Breast epithelium (tissue), 4 donors: Measurements from ENCODE around the gene A3GALT2. TPM values are rescaled to one million over a fixed set of nuclear protein-coding genes. Genes with fewer than 3 reads are reported as not detected.
A peak's percentile ranks its signal among the peaks of the same experiment; 100 is the strongest.

ENCODE experiments used
- DNase-seq, 2 donors: peaks; one replicate each; pipeline ENCODE4 v3.0.0-alpha.2; 2019; ENCODE audit warnings: low spot score in 2 of 2
- H3K27ac ChIP-seq, 2 donors: fragments of 200-600 bp; sonication (generic) in 1 of 2; one replicate each; pipeline ENCODE4 v1.5.1; 2016 to 2019; ENCODE audit warnings: mild to moderate bottlenecking in 1 of 2
- H3K27me3 ChIP-seq, 2 donors: fragments of 200-600 bp; sonication (generic) in 1 of 2; one replicate each; pipeline versions ENCODE4 v1.5.1 to v1.6.0; 2017 to 2019; ENCODE audit warnings: control low read depth in 1 of 2, mild to moderate bottlenecking in 1 of 2
- H3K36me3 ChIP-seq: fragments of 200-600 bp; one replicate; pipeline ENCODE4 v1.5.1; 2019
- H3K4me1 ChIP-seq, 2 donors: fragments of 200-600 bp; sonication (generic); one replicate each; pipeline ENCODE4 v1.5.1; 2016 to 2019; ENCODE audit warnings: control low read depth in 1 of 2
- H3K4me3 ChIP-seq, 3 donors: fragments of 200-600 bp; sonication (generic); 1 replicate in 2 of 3; 2 replicates in 1 of 3; pipeline ENCODE4 v1.5.1; 2016 to 2019; ENCODE audit warnings: mild to moderate bottlenecking in 3 of 3, moderate library complexity in 2 of 3
- H3K9me3 ChIP-seq, 2 donors: fragments of 200-600 bp; sonication (generic) in 1 of 2; one replicate each; pipeline ENCODE4 v1.5.1; 2016 to 2019; ENCODE audit warnings: control low read depth in 1 of 2
- CTCF ChIP-seq, 3 donors: fragments of 450-650 bp; IDR thresholded peaks; one replicate each; pipeline ENCODE4 v1.5.1; 2016 to 2017; ENCODE audit warnings: antibody characterized with exemption in 3 of 3, mild to moderate bottlenecking in 3 of 3, moderate library complexity in 3 of 3
- POLR2A ChIP-seq: fragments of 450-650 bp; IDR thresholded peaks from one replicate; pipeline ENCODE4 v1.6.1; 2016; ENCODE audit warnings: antibody characterized with exemption, mild to moderate bottlenecking, moderate library complexity
- POLR2AphosphoS5 ChIP-seq, 3 donors: sonication (generic); formaldehyde crosslinking; IDR thresholded peaks; one replicate each; pipeline ENCODE4 v1.6.1; 2017; ENCODE audit warnings: antibody characterized with exemption in 3 of 3
- intact Hi-C: fragments of 100-400 bp; cut with DNase I; formaldehyde crosslinking; loops from one replicate; pipeline ENCODE4 v1.15.1; 2023; ENCODE audit warnings: low total_unique reads
- total RNA-seq, 3 donors: library from RNA; depleted of rRNA; stranded (reverse); fragments of >200 nt; gene quantifications; one replicate each; pipeline ENCODE4 v1.1.0, GENCODE V29; 2016

The A3GALT2 gene
- total RNA-seq, 3 donors from 2014 or later, result not detected

- Histone ChIP-seq H3K36me3 (no peaks in the 10 kb centered on the region), H3K9me3 (no peaks in the 10 kb centered on the region), H3K4me1 (peaks cover 0 to 19% of the 10 kb centered on the region in 2 donors), H3K4me3 (no peak overlapping the region), H3K27me3 (no peaks in the 10 kb centered on the region), H3K27ac (peak overlapping the region in 1 of 2 donors; percentile 35)
- intact Hi-C loops, result no loop called here
- no peak for TF ChIP-seq POLR2A
- TF ChIP-seq POLR2AphosphoS5 (IDR thresholded peaks at IDR 0.05), result no peak
- no peak for TF ChIP-seq CTCF (IDR thresholded peaks at IDR 0.05)
- DNase-seq, result no peak
Observed at GRCh38 chr1:33358114-33358794, 37.4 kb upstream of the A3GALT2 start.

- no peaks in the 10 kb centered on the region for H3K27me3 ChIP-seq
- peaks cover 0 to 16% of the 10 kb centered on the region in 2 donors for H3K4me1 ChIP-seq
- H3K27ac ChIP-seq, result no peak overlapping the region
- intact Hi-C loops, result no loop called here
- no peak for DNase-seq
- TF ChIP-seq POLR2AphosphoS5 (IDR thresholded peaks at IDR 0.05), result no peak
- TF ChIP-seq POLR2A, result no peak
- TF ChIP-seq CTCF (IDR thresholded peaks at IDR 0.05), result no peak
- no peaks in the 10 kb centered on the region for H3K36me3 ChIP-seq
- H3K9me3 ChIP-seq, result no peaks in the 10 kb centered on the region
- no peak overlapping the region for H3K4me3 ChIP-seq
Observed at GRCh38 chr1:33357099-33357498, 36.2 kb upstream of the A3GALT2 start.

GRCh38 chr1:33354707-33355316, 33.9 kb upstream of the A3GALT2 start:
- no peaks in the 10 kb centered on the region for H3K9me3 ChIP-seq
- no peak overlapping the region for H3K4me3 ChIP-seq
- TF ChIP-seq CTCF (IDR thresholded peaks at IDR 0.05) (no peak), POLR2AphosphoS5 (IDR thresholded peaks at IDR 0.05) (no peak), POLR2A (no peak)
- H3K27me3 ChIP-seq, result no peaks in the 10 kb centered on the region
- H3K27ac ChIP-seq, result no peak overlapping the region
- no peak for DNase-seq
- intact Hi-C loops, result no loop called here
- H3K36me3 ChIP-seq, result no peaks in the 10 kb centered on the region
- H3K4me1 ChIP-seq, result peaks cover 0 to 4% of the 10 kb centered on the region in 2 donors

GRCh38 chr1:33353531-33353930, 32.6 kb upstream of the A3GALT2 start:
- no peaks in the 10 kb centered on the region for H3K4me1 ChIP-seq
- no peak overlapping the region for H3K27ac ChIP-seq
- intact Hi-C loops, result no loop called here
- H3K36me3 ChIP-seq, result no peaks in the 10 kb centered on the region
- TF ChIP-seq CTCF (IDR thresholded peaks at IDR 0.05) (no peak), POLR2A (no peak), POLR2AphosphoS5 (IDR thresholded peaks at IDR 0.05) (no peak)
- no peaks in the 10 kb centered on the region for H3K27me3 ChIP-seq
- no peak for DNase-seq
- no peaks in the 10 kb centered on the region for H3K9me3 ChIP-seq
- H3K4me3 ChIP-seq, result no peak overlapping the region

- no peaks in the 10 kb centered on the region for H3K27me3 ChIP-seq
- TF ChIP-seq POLR2A, result no peak
- TF ChIP-seq POLR2AphosphoS5 (IDR thresholded peaks at IDR 0.05), result no peak
- no peak for TF ChIP-seq CTCF (IDR thresholded peaks at IDR 0.05)
- H3K4me1 ChIP-seq, result peaks cover 0 to 1% of the 10 kb centered on the region in 2 donors
- H3K27ac ChIP-seq, result no peak overlapping the region
- no peaks in the 10 kb centered on the region for H3K36me3 ChIP-seq
- no peak for DNase-seq
- no peak overlapping the region for H3K4me3 ChIP-seq
- intact Hi-C loops, result no loop called here
- H3K9me3 ChIP-seq, result no peaks in the 10 kb centered on the region
Observed at GRCh38 chr1:33351281-33351660, 30.4 kb upstream of the A3GALT2 start.
